HG03520 (cell line): ENCODE data around the gene CALML5.

Source experiments
- ATAC-seq: cut with Tn5 transposase; IDR thresholded peaks from one replicate; pipeline ENCODE4 v1.9.1; 2021; ENCODE audit warnings: mild to moderate bottlenecking, moderate library complexity; ENCODE audit not compliant: unreplicated experiment

Gene CALML5

DNA sequence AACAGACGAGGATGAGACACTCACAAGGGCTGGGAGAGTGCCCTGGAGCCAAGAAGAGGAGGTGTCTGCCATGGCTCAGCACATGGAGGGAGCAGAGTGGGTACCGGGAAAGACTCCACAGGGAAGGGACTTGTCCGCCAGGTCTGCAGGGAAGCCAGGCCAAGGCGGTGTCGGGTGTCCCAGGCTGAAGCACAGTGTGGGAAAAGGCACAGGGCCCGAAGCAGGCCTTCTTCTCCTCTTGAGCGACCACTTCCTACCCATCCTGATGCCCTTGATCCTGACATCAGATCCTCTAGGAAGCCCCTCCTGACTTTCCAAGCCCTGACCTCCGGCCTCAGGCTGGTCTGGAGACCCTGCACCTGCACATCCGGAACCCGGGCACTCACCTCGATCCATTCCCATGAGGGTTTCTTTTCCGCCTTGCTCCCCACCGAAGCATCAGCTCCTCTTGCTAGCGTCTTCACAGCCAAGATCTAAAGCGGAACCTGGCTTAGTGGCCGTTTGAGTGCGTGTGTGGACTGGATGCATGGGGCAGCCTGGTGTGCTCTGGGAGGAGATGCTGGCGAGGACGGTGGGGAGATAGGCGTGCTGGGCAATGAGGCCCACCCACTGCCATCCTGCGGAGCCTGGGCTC lies 33.8 kb upstream of the CALML5 start:
- ATAC-seq = no peak

GRCh38 chr10:5532618-5533097 lies 33.3 kb upstream of the CALML5 start:
- ATAC-seq = no peak

GRCh38 chr10:5532307-5532605 lies 32.9 kb upstream of the CALML5 start:
- ATAC-seq = no peak

- ATAC-seq = no peak
Observed at GRCh38 chr10:5531558-5532306, 32.4 kb upstream of the CALML5 start.

DNA sequence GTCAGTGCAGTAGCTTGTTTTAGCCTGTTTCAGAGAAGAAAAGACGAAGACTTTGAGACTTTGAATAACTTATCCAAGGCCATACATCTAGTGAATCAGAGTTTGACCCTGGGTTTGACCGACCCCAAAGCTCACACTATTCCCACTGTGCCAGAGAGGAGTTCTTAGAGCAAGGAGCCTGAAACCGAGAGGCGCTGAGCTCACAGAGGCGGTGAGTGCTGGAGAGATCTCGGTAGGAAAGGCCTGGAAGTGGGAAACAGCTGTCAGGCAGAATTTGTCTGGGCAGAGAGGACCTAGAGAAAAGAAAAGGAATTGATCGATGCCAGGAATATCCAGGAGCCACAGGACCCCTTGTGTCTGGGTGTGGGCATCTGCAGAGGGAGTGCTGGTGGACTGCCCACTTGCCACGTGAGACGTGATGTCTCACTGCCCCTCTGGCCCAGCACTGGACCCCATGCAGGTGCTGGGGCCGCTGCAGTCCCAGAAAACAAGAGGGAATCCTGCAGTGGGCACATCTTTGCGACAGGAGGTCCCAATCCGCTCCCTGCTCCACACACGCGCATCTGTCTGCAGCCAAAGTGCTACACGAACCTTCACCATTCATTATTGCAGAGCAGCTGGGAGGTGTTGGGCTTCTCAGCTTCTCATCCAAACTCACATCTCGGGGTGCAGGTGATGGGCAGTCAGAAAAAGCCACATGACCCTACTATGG lies 31.6 kb upstream of the CALML5 start:
- no peak for ATAC-seq

DNA sequence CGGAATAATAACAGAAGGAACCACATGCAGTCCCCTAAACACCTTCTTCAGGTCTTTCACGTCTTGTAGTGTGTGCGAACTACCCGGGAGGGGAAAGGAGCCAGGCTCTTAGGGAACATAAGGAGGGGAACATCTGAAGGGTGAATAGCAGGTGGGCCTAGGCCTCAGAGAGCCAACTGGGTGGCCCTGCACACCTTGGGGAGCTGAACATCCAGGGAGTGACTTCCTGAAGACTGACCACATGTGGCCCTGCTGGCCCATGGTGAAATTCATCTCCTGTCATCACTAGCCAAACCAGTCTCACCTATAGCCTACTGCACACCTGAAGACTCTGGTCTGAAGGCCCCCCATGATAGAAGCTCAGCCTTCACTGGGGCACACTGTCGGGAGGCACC lies 31.0 kb upstream of the CALML5 start:
- no peak for ATAC-seq

GRCh38 chr10:5529702-5530411 lies 30.5 kb upstream of the CALML5 start:
- no peak for ATAC-seq

- ATAC-seq = no peak
Observed at GRCh38 chr10:5528989-5529701, 29.8 kb upstream of the CALML5 start.

DNA sequence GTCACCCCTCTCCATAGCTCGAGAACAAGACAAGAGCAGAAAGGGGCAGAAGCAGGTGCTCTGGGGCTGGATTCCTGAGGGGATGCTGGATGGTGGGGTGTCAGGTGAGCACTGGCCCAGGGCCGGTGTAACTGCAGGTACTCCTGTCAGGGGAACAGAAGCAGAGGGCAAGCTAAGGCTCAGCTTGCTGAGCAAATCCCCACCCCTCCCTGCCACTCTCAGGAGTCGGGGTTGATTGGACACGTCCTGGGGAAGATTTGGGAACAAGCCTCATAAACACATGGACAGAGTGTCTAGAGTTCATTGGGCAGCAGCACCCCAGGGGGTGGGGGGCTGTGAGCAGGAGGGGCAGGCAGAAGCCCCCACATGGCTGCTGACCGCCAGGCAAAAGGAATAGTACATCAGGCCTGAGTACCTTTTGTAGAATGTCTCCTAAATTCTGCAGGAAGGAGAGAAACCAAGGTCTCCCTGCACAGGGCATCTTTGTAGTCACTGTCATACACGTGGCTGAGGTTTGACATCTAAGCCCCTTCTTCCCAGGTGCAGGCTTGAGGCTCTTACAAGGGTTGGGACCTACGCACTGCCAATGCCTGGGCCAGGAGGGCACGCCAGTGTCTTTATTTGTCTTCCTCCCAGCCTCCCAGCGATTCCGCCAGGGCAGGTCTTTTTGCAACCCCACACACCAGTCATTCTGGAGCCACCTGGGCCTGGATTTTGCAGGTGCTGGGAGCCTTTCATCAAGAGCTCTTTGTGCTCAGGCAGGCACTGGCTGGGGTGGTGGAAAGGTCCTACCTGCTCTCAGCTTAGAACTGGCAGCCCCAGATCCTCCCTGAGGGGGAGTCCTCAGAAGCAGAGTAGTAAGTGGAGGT lies 28.2 kb upstream of the CALML5 start:
- ATAC-seq = no peak

- ATAC-seq = no peak
Observed at GRCh38 chr10:5526691-5527331, 27.4 kb upstream of the CALML5 start.

DNA sequence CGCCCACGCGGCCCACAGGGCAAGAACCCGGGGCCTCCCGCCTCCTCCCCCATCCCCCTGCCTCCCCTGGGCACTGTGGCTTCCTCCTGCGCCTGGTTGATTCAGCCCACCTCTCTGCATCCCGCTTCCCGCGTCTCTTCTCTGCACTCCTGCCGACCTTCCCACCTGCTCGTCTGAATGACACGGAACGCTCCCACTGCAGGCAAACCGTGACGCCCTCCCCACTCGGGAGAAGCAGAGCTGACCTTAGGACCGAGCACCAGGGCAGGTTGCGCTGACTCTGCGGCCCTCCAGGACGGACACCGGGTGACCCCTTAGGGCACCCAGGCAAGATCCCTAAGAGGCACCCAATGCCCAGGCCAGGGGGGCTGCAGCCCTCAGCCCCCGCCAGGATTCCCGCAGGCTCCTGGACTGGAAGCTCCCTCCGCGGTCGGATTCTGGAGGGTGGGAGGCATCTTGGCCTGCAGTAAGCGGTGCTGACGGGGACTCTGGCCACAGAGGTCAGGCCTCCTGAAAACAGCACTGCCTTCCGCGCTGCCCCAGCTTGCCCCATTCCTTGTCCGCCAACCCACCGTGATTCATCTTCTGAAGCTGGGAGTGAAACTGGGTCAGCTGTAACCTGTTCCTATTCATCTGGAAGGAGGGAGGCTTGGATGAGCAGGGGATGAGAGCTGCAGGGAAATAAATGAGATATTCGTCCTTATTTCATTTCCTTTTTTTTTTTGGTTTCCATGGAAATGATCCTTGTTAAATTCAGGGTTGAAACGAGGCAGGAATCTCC lies 26.4 kb upstream of the CALML5 start:
- no peak for ATAC-seq

- ATAC-seq = no peak
Observed at GRCh38 chr10:5524641-5525560, 25.5 kb upstream of the CALML5 start, which contains the start of gene CALML3. Gene CALML3, plus strand, starts transcription at chr10:5524961. Its CDS starts 125 bp downstream, at chr10:5525086.

DNA sequence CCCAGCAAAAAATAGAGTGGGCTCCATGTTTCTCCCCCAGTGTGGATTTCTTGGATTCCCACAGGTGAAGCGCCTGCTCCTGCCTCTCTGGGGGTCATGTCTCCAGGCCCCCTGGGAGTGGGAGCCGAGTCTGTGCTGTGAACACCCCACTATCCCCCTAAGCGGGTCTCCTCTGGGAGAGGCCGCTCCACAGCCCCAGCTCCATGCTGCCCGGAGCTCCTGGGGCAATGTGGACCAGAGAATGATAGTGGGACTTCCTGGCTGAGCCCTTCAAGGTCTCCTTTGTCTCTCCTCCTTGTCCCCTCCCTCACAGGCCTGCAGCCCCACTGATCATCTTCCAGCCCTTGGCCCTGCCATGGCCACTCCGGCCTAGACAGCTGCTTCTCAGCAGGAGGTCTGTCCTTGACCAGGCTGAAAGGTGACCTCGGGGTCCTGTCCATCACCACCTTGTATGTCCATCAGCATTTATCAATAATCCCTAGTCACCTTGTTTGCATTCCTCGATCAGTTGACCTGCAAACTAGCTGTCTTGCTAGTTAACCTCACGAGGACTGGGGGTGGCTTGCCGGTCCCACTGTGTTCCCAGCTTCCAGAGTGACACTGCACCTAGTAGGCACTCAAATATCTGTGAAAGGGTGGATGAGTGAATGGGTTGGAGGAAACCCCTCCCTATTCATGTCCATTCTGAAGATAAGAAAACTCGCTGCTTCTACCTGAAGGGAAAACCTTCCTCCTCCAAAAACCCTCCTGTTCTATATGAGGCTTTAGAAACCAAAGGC lies 24.6 kb upstream of the CALML5 start:
- no peak for ATAC-seq

GRCh38 chr10:5522913-5523560 lies 23.7 kb upstream of the CALML5 start:
- ATAC-seq = no peak

- no peak for ATAC-seq
Observed at GRCh38 chr10:5519054-5519453, 19.7 kb upstream of the CALML5 start.

- no peak for ATAC-seq
Observed at GRCh38 chr10:5518143-5518542, 18.8 kb upstream of the CALML5 start.
